Breast epithelium (tissue), 4 donors: ENCODE measurements around the gene RASA3. TPM values are rescaled to one million over a fixed set of nuclear protein-coding genes. Genes with fewer than 3 reads are reported as not detected.
"Not testable (repeated sequence)": the region's sequence is repeated elsewhere in the genome, so short reads cannot be mapped to it uniquely, and the experiment has no call there.

Experiments used
- DNase-seq, 2 donors: peaks; one replicate each; pipeline ENCODE4 v3.0.0-alpha.2; 2019; ENCODE audit warnings: low spot score in 2 of 2
- H3K27ac ChIP-seq, 2 donors: fragments of 200-600 bp; sonication (generic) in 1 of 2; one replicate each; pipeline ENCODE4 v1.5.1; 2016 to 2019; ENCODE audit warnings: mild to moderate bottlenecking in 1 of 2
- H3K27me3 ChIP-seq, 2 donors: fragments of 200-600 bp; sonication (generic) in 1 of 2; one replicate each; pipeline versions ENCODE4 v1.5.1 to v1.6.0; 2017 to 2019; ENCODE audit warnings: control low read depth in 1 of 2, mild to moderate bottlenecking in 1 of 2
- H3K36me3 ChIP-seq: fragments of 200-600 bp; one replicate; pipeline ENCODE4 v1.5.1; 2019
- H3K4me1 ChIP-seq, 2 donors: fragments of 200-600 bp; sonication (generic); one replicate each; pipeline ENCODE4 v1.5.1; 2016 to 2019; ENCODE audit warnings: control low read depth in 1 of 2
- H3K4me3 ChIP-seq, 3 donors: fragments of 200-600 bp; sonication (generic); 1 replicate in 2 of 3; 2 replicates in 1 of 3; pipeline ENCODE4 v1.5.1; 2016 to 2019; ENCODE audit warnings: mild to moderate bottlenecking in 3 of 3, moderate library complexity in 2 of 3
- H3K9me3 ChIP-seq, 2 donors: fragments of 200-600 bp; sonication (generic) in 1 of 2; one replicate each; pipeline ENCODE4 v1.5.1; 2016 to 2019; ENCODE audit warnings: control low read depth in 1 of 2
- POLR2A ChIP-seq: fragments of 450-650 bp; IDR thresholded peaks from one replicate; pipeline ENCODE4 v1.6.1; 2016; ENCODE audit warnings: antibody characterized with exemption, mild to moderate bottlenecking, moderate library complexity
- POLR2AphosphoS5 ChIP-seq, 3 donors: sonication (generic); formaldehyde crosslinking; IDR thresholded peaks; one replicate each; pipeline ENCODE4 v1.6.1; 2017; ENCODE audit warnings: antibody characterized with exemption in 3 of 3
- intact Hi-C: fragments of 100-400 bp; cut with DNase I; formaldehyde crosslinking; loops from one replicate; pipeline ENCODE4 v1.15.1; 2023; ENCODE audit warnings: low total_unique reads
- total RNA-seq, 3 donors: library from RNA; depleted of rRNA; stranded (reverse); fragments of >200 nt; gene quantifications; one replicate each; pipeline ENCODE4 v1.1.0, GENCODE V29; 2016
- TF ChIP-seq, protein P1 (sequence below), 3 donors: fragments of 450-650 bp; IDR thresholded peaks; one replicate each; pipeline ENCODE4 v1.5.1; 2016 to 2017; ENCODE audit warnings: antibody characterized with exemption in 3 of 3, mild to moderate bottlenecking in 3 of 3, moderate library complexity in 3 of 3

RASA3 gene
- total RNA-seq, 3 donors from 2014 or later, result 14.2 to 54.9 (median 31.5) TPM

DNA sequence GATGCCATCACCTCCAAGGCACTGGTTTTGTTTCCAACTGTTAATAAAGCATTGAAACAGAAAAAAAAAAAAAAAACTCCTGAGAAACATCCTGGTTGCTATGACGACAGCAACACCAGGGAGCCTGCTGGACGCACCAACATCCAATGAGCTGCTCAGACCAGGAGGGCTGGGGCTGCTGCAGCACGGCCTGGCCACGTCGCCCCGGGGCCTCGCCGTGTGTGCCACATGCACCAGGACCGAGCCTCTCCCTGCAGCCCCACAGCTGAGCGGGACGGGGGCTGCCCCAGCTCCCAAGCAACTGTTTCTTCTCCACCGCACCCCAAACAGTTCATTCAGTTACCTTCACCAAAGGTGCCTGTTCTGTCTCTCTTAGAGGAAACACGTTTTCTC lies 54.5 kb downstream of the RASA3 start:
- Histone ChIP-seq H3K27me3 (no peaks in the 10 kb centered on the region), H3K27ac (peak overlapping the region in 1 of 2 donors; percentile 80), H3K36me3 (no peaks in the 10 kb centered on the region), H3K4me1 (peaks cover 7 to 8% of the 10 kb centered on the region in 2 donors), H3K4me3 (no peak overlapping the region), H3K9me3 (no peaks in the 10 kb centered on the region)
- TF ChIP-seq POLR2AphosphoS5 (IDR thresholded peaks at IDR 0.05) (no peak), POLR2A (no peak)
- TF ChIP-seq, protein P1, sequence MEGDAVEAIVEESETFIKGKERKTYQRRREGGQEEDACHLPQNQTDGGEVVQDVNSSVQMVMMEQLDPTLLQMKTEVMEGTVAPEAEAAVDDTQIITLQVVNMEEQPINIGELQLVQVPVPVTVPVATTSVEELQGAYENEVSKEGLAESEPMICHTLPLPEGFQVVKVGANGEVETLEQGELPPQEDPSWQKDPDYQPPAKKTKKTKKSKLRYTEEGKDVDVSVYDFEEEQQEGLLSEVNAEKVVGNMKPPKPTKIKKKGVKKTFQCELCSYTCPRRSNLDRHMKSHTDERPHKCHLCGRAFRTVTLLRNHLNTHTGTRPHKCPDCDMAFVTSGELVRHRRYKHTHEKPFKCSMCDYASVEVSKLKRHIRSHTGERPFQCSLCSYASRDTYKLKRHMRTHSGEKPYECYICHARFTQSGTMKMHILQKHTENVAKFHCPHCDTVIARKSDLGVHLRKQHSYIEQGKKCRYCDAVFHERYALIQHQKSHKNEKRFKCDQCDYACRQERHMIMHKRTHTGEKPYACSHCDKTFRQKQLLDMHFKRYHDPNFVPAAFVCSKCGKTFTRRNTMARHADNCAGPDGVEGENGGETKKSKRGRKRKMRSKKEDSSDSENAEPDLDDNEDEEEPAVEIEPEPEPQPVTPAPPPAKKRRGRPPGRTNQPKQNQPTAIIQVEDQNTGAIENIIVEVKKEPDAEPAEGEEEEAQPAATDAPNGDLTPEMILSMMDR (IDR thresholded peaks at IDR 0.05), result no peak
- no peak for DNase-seq
- intact Hi-C loops, result loop anchor here (1.0 kb wide), 1 partner anchor 24 kb away; no protein-coding TSS in a partner anchor

GRCh38 chr13:114077099-114077932 lies 55.1 kb downstream of the RASA3 start:
- H3K9me3 ChIP-seq, result no peaks in the 10 kb centered on the region
- peak in 1 of 2 donors; percentile 51 for DNase-seq
- peaks cover 7 to 8% of the 10 kb centered on the region in 2 donors for H3K4me1 ChIP-seq
- H3K36me3 ChIP-seq, result no peaks in the 10 kb centered on the region
- no peak overlapping the region for H3K27ac ChIP-seq
- intact Hi-C loops, result no loop called here
- no peak overlapping the region for H3K4me3 ChIP-seq
- H3K27me3 ChIP-seq, result no peaks in the 10 kb centered on the region
- no peak for TF ChIP-seq POLR2AphosphoS5 (IDR thresholded peaks at IDR 0.05)
- TF ChIP-seq, protein P1 (IDR thresholded peaks at IDR 0.05), result no peak

DNA sequence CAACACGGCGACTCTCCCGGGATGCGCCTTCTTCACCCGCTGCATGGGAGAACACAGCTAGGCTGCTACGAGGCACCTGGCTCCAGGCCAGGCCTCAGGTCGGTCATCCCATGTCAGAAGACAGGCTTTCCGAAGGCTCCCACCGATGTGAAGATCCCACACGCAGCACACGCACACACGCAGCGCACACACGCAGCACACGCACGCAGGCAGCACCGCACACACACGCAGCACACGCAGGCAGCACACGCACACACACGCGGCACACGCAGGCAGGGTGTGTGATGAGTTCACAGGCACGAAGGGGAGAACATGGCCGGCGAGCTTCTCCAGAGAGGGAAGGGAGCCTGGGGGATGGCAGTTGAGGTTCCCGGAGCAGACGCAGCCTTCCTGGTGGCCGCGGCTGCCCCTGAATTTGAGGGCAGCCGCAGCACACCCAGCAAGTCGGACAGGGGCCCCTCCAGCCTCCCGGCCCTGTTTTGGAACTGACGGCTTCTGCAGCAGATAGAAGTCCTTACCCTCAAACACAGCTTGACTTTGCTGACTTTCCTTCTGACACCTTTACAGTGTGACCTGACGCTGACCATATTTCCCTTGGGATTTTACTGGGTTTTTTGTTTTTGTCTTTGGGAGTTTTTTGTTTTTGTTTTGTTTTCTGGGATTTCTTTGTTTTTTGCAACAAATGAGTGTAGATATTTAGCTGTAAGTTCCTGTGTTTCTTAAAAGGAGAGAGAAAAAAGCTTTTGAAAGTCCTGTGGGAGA lies 55.9 kb downstream of the RASA3 start:
- Histone ChIP-seq H3K36me3 (no peaks in the 10 kb centered on the region), H3K4me1 (peaks cover 7 to 8% of the 10 kb centered on the region in 2 donors), H3K27ac (no peak overlapping the region), H3K9me3 (no peaks in the 10 kb centered on the region), H3K4me3 (no peak overlapping the region), H3K27me3 (no peaks in the 10 kb centered on the region)
- no peak for TF ChIP-seq POLR2A
- TF ChIP-seq, protein P1 (IDR thresholded peaks at IDR 0.05), result no peak
- DNase-seq, result peak in 1 of 2 donors; percentile 43
- intact Hi-C loops, result no loop called here

GRCh38 chr13:114075811-114076210 lies 56.6 kb downstream of the RASA3 start:
- H3K27me3 ChIP-seq, H3K36me3 ChIP-seq, DNase-seq, H3K4me1 ChIP-seq, H3K4me3 ChIP-seq, intact Hi-C loops, H3K27ac ChIP-seq, H3K9me3 ChIP-seq: not testable (repeated sequence)

DNA sequence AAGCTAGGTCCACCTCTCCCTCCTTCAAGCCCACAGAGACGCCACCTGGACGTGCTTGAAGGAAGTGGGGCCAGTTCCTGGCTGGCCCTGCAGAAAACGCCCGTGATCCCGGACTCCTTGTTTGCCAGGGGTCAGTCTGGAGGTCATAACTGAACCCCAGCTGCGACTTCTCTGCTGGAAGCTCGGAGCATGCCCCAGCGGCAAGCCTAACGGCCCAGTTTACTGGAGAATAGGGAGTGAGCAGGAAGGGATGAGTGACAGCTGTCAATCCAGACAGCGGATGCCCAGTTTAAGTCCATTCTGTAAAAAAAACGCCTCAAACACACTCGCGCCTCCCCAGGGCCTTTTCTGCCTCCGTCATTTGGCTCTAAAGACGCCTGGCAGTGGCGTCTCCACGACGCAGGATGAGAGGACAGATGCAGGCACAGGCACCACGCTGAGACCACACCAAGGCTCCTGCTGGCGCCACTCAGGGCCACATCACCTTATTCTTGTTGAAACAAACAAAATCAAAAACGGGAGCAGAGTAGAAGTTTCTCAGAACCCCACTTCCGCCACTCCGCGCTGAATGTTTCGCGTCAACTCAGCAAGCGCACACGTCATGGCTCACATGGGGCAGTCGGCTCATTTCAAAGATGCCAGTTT lies 57.6 kb downstream of the RASA3 start:
- Histone ChIP-seq H3K4me3 (no peak overlapping the region), H3K36me3 (no peaks in the 10 kb centered on the region), H3K9me3 (no peaks in the 10 kb centered on the region), H3K4me1 (peaks cover 7 to 8% of the 10 kb centered on the region in 2 donors), H3K27me3 (no peaks in the 10 kb centered on the region), H3K27ac (no peak overlapping the region)
- TF ChIP-seq, protein P1 (IDR thresholded peaks at IDR 0.05), result no peak
- TF ChIP-seq POLR2A, result no peak
- no peak for TF ChIP-seq POLR2AphosphoS5 (IDR thresholded peaks at IDR 0.05)
- intact Hi-C loops, result no loop called here
- DNase-seq, result peak in 1 of 2 donors; percentile 33
